Common myeloid progenitor, CD34-positive (primary cell): ENCODE data around the gene RNF169.
"Not testable (repeated sequence)": the region's sequence is repeated elsewhere in the genome, so short reads cannot be mapped to it uniquely, and the experiment has no call there.

Experiments used
- CTCF ChIA-PET: fragments of 350-600 bp; sonication (Branson Sonifier 250); formaldehyde crosslinking; loops from one replicate; lab custom pipeline; 2021; ENCODE audit warnings: antibody characterized with exemption; lab: Charles Lee
- POLR2A ChIA-PET: fragments of 350-600 bp; sonication (Branson Sonifier 250); formaldehyde crosslinking; loops from one replicate; lab custom pipeline; 2021; ENCODE audit warnings: antibody characterized with exemption; lab: Charles Lee
- DNase-seq, 3 donors: peaks; one replicate each; pipeline versions ENCODE4 v3.0.0 to v3.0.0-alpha.2; 2013
- H3K27ac ChIP-seq, 2 experiments: 1 replicate in 1 of 2; 2 replicates in 1 of 2; pipeline ENCODE4 v1.7.0; 2013; ENCODE audit warnings: inconsistent platforms in 2 of 2, low read length in 2 of 2, mild to moderate bottlenecking in 2 of 2, low read depth in 1 of 2, moderate library complexity in 1 of 2; ENCODE audit not compliant: severe bottlenecking in 2 of 2, insufficient read depth in 1 of 2, poor library complexity in 1 of 2
- H3K27me3 ChIP-seq, 5 experiments: replicated peaks in 2 of 5; 1 replicate in 3 of 5; 2 replicates in 2 of 5; pipeline versions ENCODE4 v1.6.1 to v1.7.0; 2013; ENCODE audit warnings: low read length in 4 of 5, mild to moderate bottlenecking in 2 of 5, moderate library complexity in 2 of 5, inconsistent platforms in 1 of 5; ENCODE audit not compliant: insufficient read depth in 5 of 5, control insufficient read depth in 4 of 5
- H3K36me3 ChIP-seq, 4 experiments: 1 replicate in 2 of 4; 2 replicates in 2 of 4; pipeline versions ENCODE4 v1.6.1 to v1.7.0; 2013; ENCODE audit warnings: low read length in 3 of 4, control low read depth in 1 of 4, mild to moderate bottlenecking in 1 of 4; ENCODE audit not compliant: control insufficient read depth in 4 of 4, insufficient read depth in 4 of 4
- H3K4me1 ChIP-seq, 4 experiments: 1 replicate in 3 of 4; 2 replicates in 1 of 4; pipeline versions ENCODE4 v1.6.1 to v1.7.1; 2013; ENCODE audit warnings: low read length in 3 of 4, mild to moderate bottlenecking in 3 of 4, control low read depth in 1 of 4, inconsistent platforms in 1 of 4, moderate library complexity in 1 of 4; ENCODE audit not compliant: control insufficient read depth in 4 of 4, insufficient read depth in 4 of 4; ENCODE audit errors: control extremely low read depth in 1 of 4
- H3K4me3 ChIP-seq, 7 experiments: 1 replicate in 4 of 7; 2 replicates in 3 of 7; pipeline versions ENCODE4 v1.5.1 to v1.7.0; 2013; ENCODE audit warnings: mild to moderate bottlenecking in 7 of 7, low read length in 6 of 7, moderate library complexity in 6 of 7, inconsistent platforms in 2 of 7, low read depth in 2 of 7, control low read depth in 1 of 7; ENCODE audit not compliant: insufficient read depth in 4 of 7, control insufficient read depth in 1 of 7; ENCODE audit errors: extremely low read depth in 1 of 7
- H3K9me3 ChIP-seq, 5 experiments: 1 replicate in 4 of 5; 2 replicates in 1 of 5; pipeline versions ENCODE4 v1.6.1 to v1.7.1; 2013; ENCODE audit warnings: low read length in 4 of 5, mild to moderate bottlenecking in 2 of 5, inconsistent platforms in 1 of 5, low read depth in 1 of 5, moderate library complexity in 1 of 5; ENCODE audit not compliant: control insufficient read depth in 4 of 5, insufficient read depth in 2 of 5; ENCODE audit errors: control extremely low read depth in 1 of 5
- WGBS: methylation state at CpG from one replicate; pipeline ENCODE4 v1.1.5; 2013; ENCODE audit not compliant: insufficient coverage; 5-methylcytosine and 5-hydroxymethylcytosine counted together

RNF169 gene

DNA sequence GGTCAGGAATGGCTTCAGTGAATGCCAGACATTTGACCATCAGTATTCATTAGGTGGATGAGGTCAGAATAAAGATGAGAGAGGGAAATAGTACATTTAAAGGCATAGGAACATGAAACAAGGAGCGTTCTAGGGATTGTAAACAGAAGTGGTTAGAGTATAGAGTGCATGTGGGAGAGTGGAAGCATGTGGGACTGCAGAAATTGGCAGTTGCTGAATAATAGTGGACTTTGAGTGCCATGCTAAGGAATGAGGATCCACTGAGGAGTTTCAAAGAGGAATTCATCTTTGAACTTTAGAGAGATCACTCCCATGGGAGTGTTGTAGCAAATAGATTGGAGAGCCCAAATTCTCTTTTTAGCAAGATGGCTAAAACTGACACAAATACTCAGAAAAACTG lies 7.9 kb downstream of the RNF169 start:
- DNase-seq: no peak
- CTCF ChIA-PET: interaction anchor here (1.2 kb wide), 1 partner anchor 492 kb away, joined by 3 read pairs; no protein-coding TSS in a partner anchor
- Histone ChIP-seq H3K4me3 (no peak overlapping the region), H3K9me3 (peaks cover 0 to 1% (median 0%) of the 10 kb centered on the region in 5 experiments), H3K27ac (no peak overlapping the region), H3K27me3 (no peaks in the 10 kb centered on the region), H3K36me3 (no peaks in the 10 kb centered on the region), H3K4me1 (peaks cover 0 to 5% (median 1%) of the 10 kb centered on the region in 4 experiments)
- POLR2A ChIA-PET: no interaction called here
- 100% methylated on average over 1 of the region's 1 CpG for WGBS

DNA sequence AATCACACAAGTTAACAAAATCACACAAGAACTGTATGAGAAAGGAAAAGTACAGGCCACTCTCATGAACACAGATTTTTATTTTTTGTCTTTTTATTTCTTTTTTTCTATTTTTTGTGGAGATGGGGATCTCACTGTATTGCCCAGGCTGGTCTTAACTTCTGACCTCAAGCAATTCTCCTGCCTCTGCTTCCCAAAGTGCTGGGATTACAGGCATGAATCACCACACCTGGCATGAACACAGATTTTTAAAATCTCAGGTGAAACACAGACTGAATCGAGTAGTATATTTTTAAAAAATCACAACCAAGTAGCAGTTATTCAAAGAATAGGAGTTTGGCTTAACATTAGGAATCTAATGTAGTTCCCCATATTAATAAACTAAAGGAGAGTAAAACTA lies 18.3 kb downstream of the RNF169 start:
- WGBS: no CpG with 5 or more reads among the region's 1 CpG
- CTCF ChIA-PET: no interaction called here
- Histone ChIP-seq H3K27ac (no peak overlapping the region), H3K4me1 (peaks cover 0 to 9% (median 4%) of the 10 kb centered on the region in 4 experiments), H3K4me3 (no peak overlapping the region), H3K27me3 (no peaks in the 10 kb centered on the region), H3K36me3 (peaks cover 0 to 5% (median 3%) of the 10 kb centered on the region in 4 experiments), H3K9me3 (no peaks in the 10 kb centered on the region)
- POLR2A ChIA-PET: interaction anchor here (0.7 kb wide), 1 partner anchor 32 kb away, joined by 3 read pairs; no protein-coding TSS in a partner anchor
- DNase-seq: no peak

DNA sequence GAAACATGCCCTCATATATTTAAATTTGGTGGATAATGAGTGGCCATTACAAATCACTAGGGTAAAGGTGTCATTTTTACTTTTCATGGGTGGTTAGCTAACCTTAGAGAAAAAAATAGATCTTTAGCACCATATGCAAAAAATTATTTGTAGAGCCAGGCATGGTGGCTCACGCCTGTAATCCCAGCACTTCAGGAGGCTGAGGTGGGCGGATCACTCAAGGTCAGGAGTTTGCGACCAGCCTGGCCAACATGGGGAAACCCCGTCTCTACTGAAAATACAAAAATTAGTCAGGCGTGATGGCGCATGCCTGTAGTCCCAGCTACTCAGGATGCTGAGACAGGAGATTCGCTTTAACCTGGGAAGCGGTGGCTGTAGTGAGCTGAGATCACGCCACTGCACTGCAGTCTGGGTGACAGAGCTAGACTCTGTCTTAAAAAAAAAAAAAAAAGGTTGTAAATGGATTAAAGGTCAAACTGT lies 19.6 kb downstream of the RNF169 start:
- H3K9me3 ChIP-seq, H3K4me3 ChIP-seq, H3K36me3 ChIP-seq, DNase-seq, H3K4me1 ChIP-seq, H3K27ac ChIP-seq, POLR2A ChIA-PET, H3K27me3 ChIP-seq: not testable (repeated sequence)
- CTCF ChIA-PET: interaction anchor here (1.1 kb wide), 1 partner anchor 24 kb away, joined by 3 read pairs; no protein-coding TSS in a partner anchor
- WGBS: over 99% methylated on average over 9 of the region's 9 CpGs

DNA sequence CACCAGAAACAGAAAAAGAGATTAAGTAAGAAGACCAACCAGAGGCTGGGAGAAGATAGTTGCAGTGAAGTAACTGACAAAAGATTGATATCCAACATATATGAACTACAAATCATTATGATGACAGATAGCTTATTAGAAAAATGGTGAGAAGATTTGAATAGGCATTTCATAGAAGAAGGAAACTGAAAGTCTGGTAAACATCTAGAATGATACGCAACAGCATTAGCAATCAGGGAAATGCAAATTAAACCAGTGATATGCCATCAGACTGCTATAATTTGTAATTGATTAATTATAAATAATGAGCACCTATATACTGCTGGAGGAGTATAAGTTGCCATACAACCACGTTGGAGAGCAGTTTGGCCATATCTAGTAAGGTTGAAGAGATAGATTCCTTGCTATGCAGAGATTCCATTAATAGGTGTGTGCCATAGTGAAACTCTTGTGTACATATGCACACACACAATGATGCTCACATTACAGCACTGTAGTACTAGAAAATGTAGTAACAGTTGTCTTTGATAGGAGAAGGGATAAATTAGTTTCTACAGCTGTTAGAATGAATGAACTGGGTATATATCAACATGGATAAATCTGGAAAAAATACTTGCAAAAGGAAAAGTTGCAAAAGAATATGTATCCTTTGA lies 20.5 kb downstream of the RNF169 start:
- CTCF ChIA-PET: no interaction called here
- peaks cover 0 to 8% (median 4%) of the 10 kb centered on the region in 4 experiments for H3K4me1 ChIP-seq
- H3K27me3 ChIP-seq: no peaks in the 10 kb centered on the region
- POLR2A ChIA-PET: interaction anchor here (0.5 to 0.6 kb wide), 2 partner anchors 504 to 554 kb away, joined by 3 read pairs; no protein-coding TSS in a partner anchor
- no peak for DNase-seq
- H3K4me3 ChIP-seq: no peak overlapping the region
- H3K27ac ChIP-seq: no peak overlapping the region
- WGBS: no CpG with 5 or more reads among the region's 2 CpGs
- H3K36me3 ChIP-seq: peaks cover 0 to 3% (median 0%) of the 10 kb centered on the region in 4 experiments
- no peaks in the 10 kb centered on the region for H3K9me3 ChIP-seq

DNA sequence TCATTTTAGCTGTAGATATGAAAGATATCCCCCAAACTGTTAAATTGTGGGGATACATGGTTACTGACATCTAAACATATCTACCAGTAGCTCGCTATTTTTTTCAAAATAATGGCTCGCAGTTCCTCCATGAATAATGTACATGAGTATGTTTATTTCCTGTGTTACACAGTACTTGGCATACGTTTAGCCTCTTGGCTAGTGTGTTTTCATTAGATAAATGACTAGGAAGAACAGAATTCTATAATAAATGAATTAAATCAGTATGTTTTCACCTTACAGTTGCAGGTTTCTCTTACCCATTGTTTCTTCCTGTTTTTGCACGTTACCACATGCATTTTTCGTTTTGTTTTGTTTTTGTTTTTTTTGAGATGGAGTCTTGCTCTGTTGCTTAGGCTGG lies 21.8 kb downstream of the RNF169 start:
- peak overlapping the region; percentile 40 to 68 for H3K27ac ChIP-seq
- no CpG with 5 or more reads among the region's 5 CpGs for WGBS
- no peaks in the 10 kb centered on the region for H3K9me3 ChIP-seq
- CTCF ChIA-PET: interaction anchor here (1.0 kb wide), 1 partner anchor 86 kb away, joined by 3 read pairs; no protein-coding TSS in a partner anchor
- peak; percentile 20 to 70 (median 41) for DNase-seq
- POLR2A ChIA-PET: no interaction called here
- peak overlapping the region in 1 of 7 experiments; percentile 28 for H3K4me3 ChIP-seq
- H3K4me1 ChIP-seq: peaks cover 0 to 8% (median 4%) of the 10 kb centered on the region in 4 experiments
- H3K36me3 ChIP-seq: no peaks in the 10 kb centered on the region
- no peaks in the 10 kb centered on the region for H3K27me3 ChIP-seq

DNA sequence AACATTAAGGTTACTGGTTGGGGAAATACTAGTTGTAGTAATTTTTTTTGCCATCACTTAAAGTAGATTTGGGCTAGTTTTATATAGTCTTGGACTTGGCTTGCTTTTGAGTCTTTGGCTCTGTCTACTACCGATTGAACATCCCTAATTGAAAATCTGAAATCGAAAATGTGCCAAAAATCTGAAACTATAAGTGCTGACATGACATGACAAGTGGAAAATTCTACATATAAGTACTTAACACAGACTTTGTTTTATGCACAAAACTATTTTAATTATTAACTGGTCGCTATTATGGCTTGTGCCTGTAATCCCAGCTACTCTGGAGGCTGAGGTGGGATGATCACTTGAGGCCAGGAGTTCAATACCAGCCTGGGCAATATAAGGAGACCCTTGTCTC lies 22.5 kb downstream of the RNF169 start:
- Histone ChIP-seq H3K4me3 (no peak overlapping the region), H3K27me3 (no peaks in the 10 kb centered on the region), H3K36me3 (no peaks in the 10 kb centered on the region), H3K9me3 (no peaks in the 10 kb centered on the region), H3K4me1 (peaks cover 0 to 8% (median 4%) of the 10 kb centered on the region in 4 experiments), H3K27ac (no peak overlapping the region)
- ChIA-PET POLR2A (no interaction called here), CTCF (interaction anchor here (1.8 kb wide), 1 partner anchor 31 kb away, joined by 4 read pairs; no protein-coding TSS in a partner anchor)
- no peak for DNase-seq
- no CpG with 5 or more reads among the region's 3 CpGs for WGBS

DNA sequence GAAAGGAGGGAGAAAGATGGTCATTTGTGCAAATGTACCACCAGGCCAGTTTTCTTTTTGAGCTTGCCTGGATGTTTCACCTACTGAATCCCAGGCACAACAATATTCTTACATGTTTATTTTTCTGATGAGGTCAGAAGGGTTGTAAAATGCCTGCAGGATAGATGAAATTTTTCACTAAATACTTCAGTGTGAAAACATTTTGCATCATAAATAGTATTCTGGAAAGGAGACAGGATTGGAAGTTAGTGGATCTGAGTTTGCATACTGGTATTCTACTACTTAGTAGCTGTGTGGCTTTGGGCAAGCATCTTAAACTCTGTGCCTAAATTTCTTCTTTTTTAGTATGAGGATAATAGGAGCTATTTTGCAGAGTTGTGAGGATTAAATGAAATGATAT lies 24.8 kb downstream of the RNF169 start:
- H3K27me3 ChIP-seq: no peaks in the 10 kb centered on the region
- H3K27ac ChIP-seq: no peak overlapping the region
- CTCF ChIA-PET: interaction anchor here (1.3 to 1.5 kb wide), 4 partner anchors 19 to 24 kb away, joined by 3 to 4 read pairs (median 3); no protein-coding TSS in a partner anchor
- H3K4me1 ChIP-seq: peaks cover 0 to 8% (median 4%) of the 10 kb centered on the region in 4 experiments
- POLR2A ChIA-PET: no interaction called here
- H3K36me3 ChIP-seq: peaks cover 0 to 3% (median 0%) of the 10 kb centered on the region in 4 experiments
- H3K4me3 ChIP-seq: no peak overlapping the region
- no peaks in the 10 kb centered on the region for H3K9me3 ChIP-seq
- no peak for DNase-seq
